Uterus (tissue), 2 donors: ENCODE results near the gene IFI6.

Experiments used
- POLR2A ChIP-seq, 2 donors: fragments of 450-650 bp; IDR thresholded peaks; one replicate each; pipeline ENCODE4 v1.6.1; 2016; ENCODE audit warnings: antibody characterized with exemption in 2 of 2, mild to moderate bottlenecking in 1 of 2, moderate library complexity in 1 of 2
- TF ChIP-seq, protein P1 (sequence below), 4 experiments: fragments of 200-600 bp in 2 of 4; fragments of 450-650 bp in 2 of 4; sonication (generic) in 2 of 4; IDR thresholded peaks; one replicate each; pipeline ENCODE4 v1.5.1; 2016 to 2019; ENCODE audit warnings: antibody characterized with exemption in 4 of 4, mild to moderate bottlenecking in 2 of 4, moderate library complexity in 1 of 4

- TF ChIP-seq, protein P1, sequence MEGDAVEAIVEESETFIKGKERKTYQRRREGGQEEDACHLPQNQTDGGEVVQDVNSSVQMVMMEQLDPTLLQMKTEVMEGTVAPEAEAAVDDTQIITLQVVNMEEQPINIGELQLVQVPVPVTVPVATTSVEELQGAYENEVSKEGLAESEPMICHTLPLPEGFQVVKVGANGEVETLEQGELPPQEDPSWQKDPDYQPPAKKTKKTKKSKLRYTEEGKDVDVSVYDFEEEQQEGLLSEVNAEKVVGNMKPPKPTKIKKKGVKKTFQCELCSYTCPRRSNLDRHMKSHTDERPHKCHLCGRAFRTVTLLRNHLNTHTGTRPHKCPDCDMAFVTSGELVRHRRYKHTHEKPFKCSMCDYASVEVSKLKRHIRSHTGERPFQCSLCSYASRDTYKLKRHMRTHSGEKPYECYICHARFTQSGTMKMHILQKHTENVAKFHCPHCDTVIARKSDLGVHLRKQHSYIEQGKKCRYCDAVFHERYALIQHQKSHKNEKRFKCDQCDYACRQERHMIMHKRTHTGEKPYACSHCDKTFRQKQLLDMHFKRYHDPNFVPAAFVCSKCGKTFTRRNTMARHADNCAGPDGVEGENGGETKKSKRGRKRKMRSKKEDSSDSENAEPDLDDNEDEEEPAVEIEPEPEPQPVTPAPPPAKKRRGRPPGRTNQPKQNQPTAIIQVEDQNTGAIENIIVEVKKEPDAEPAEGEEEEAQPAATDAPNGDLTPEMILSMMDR (IDR thresholded peaks at IDR 0.05) = no peak
- no peak for TF ChIP-seq POLR2A (IDR thresholded peaks at IDR 0.05)
These were observed 33.6 kb upstream of the IFI6 start for GRCh38 chr1:27705545-27705944.
